NB4 (cell line): Measurements from ENCODE around the gene EHMT2.

ENCODE experiments used
- CTCF ChIP-seq: IDR thresholded peaks from one replicate; pipeline ENCODE4 v1.5.1; 2012; ENCODE audit warnings: low read depth, low read length
- MAX ChIP-seq: IDR thresholded peaks from 2 replicates; pipeline ENCODE4 v1.6.1; 2011; ENCODE audit warnings: low read depth, low read length
- MYC ChIP-seq: IDR thresholded peaks from 2 replicates; pipeline ENCODE4 v1.6.1; 2011; ENCODE audit warnings: low read depth, low read length

- TF ChIP-seq CTCF, result no peak
- no peak for TF ChIP-seq MYC
- no peak for TF ChIP-seq MAX
Observed at GRCh38 chr6:31842053-31842452, 55.4 kb downstream of the EHMT2 start.
